Activated CD8-positive, alpha-beta memory T cell treated with anti-CD3 and anti-CD28 coated beads, Interleukin-2, amount 10 ng/mL, durations not matched to agents 7 days and 5 days (primary cell): ENCODE measurements around the gene KCNK13. TPM values are rescaled to one million over a fixed set of nuclear protein-coding genes. Genes with fewer than 3 reads are reported as not detected.
"Not testable (repeated sequence)": the region's sequence is repeated elsewhere in the genome, so short reads cannot be mapped to it uniquely, and the experiment has no call there.

Experiments used
- ATAC-seq: fragments of 150-1000 bp; cut with Tn5 transposase; one replicate; pipeline ENCODE4 v1.10.0; 2021; ENCODE audit warnings: moderate library complexity
- CTCF ChIA-PET: fragments of 350-600 bp; sonication (Branson Sonifier 250); formaldehyde crosslinking; loops from one replicate; lab custom pipeline; 2021; ENCODE audit warnings: antibody characterized with exemption; lab: Charles Lee
- DNase-seq: peaks from one replicate; pipeline ENCODE4 v3.0.0-alpha.2; 2020
- H3K27ac Mint-ChIP-seq: one replicate; pipeline ENCODE4 v1.8.0; 2021; ENCODE audit warnings: mild to moderate bottlenecking, mixed read lengths
- H3K27me3 Mint-ChIP-seq: one replicate; pipeline ENCODE4 v1.8.0; 2021; ENCODE audit warnings: mixed read lengths
- H3K36me3 Mint-ChIP-seq: one replicate; pipeline ENCODE4 v1.8.0; 2021; ENCODE audit warnings: mild to moderate bottlenecking, mixed read lengths
- H3K4me1 Mint-ChIP-seq: one replicate; pipeline ENCODE4 v1.8.0; 2021; ENCODE audit warnings: mixed read lengths
- H3K4me3 Mint-ChIP-seq: one replicate; pipeline ENCODE4 v1.8.0; 2021; ENCODE audit warnings: mild to moderate bottlenecking, moderate library complexity, mixed read lengths
- H3K9me3 Mint-ChIP-seq: one replicate; pipeline ENCODE4 v1.8.0; 2022; ENCODE audit warnings: low read depth, mixed read lengths
- total RNA-seq, 2 experiments: library from RNA; stranded (reverse); gene quantifications; one replicate each; pipeline ENCODE4 v1.2.3, GENCODE V29; 2021

The KCNK13 gene
- under 1 TPM; 0.21 to 0.23 TPM for total RNA-seq

DNA sequence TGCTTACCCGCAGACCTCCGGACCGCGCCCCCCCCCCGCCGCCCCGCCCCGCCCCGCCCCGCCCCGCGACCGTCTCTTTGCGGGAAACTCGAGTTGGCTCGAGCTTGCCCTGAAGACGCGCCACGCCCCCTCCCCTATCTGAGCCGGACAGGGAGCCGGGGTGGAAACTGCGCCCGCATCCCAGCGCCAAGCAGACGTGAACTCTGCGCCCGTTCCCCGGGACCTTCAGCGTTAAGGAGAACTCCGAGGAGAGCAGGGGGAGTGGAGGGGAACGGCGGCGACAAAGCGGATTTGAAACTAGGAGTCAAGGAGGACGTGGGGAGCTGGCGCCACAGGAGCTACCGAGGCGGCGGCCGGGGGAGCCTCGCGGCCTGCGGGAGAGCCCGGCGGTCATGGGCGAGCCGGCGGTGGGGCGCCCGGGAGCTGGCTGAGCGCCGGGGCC, at the start of gene KCNK13:
TSS of gene KCNK13 (plus strand) at position 310 of the 442 bp plus-strand sequence. CDS start 212 bp downstream, outside the sequence.
- ATAC-seq (no peak), DNase-seq (no peak)
- Mint-ChIP-seq H3K9me3 (no peaks in the 10 kb centered on the region), H3K27me3 (peaks cover 69% of the 10 kb centered on the region), H3K4me3 (peak within 1 kb of the TSS; percentile 70), H3K4me1 (peaks cover 24% of the 10 kb centered on the region), H3K27ac (no peak within 1 kb of the TSS), H3K36me3 (no peaks in the 10 kb centered on the region)
- CTCF ChIA-PET = interaction anchor here (1.0 to 1.5 kb wide), 4 partner anchors 83 to 123 kb away, joined by 4 to 8 read pairs (median 6); no protein-coding TSS in a partner anchor

DNA sequence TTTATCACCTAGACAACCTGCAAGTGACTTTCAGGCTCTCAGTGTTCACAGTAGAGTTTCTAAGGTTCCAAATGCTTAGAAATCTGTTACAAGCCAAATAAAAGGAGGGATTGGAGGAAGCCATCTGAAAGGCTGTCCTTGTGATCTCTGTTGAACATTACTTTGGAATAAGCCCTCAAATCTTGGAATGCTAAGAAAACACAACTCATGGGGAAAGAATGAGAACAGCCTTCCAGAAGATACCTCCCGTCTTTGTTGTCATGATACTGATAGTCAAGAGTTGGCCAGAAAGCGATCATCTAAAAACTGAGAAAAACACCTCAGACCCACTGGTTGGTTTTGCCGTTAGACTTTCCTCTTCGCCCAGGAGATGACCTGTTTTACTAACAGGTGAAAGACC, 44.4 kb upstream of the KCNK13 start:
- Mint-ChIP-seq H3K9me3 (peaks cover 2% of the 10 kb centered on the region), H3K27me3 (no peaks in the 10 kb centered on the region), H3K4me3 (no peak overlapping the region), H3K36me3 (peaks cover 51% of the 10 kb centered on the region), H3K27ac (no peak overlapping the region), H3K4me1 (peaks cover 4% of the 10 kb centered on the region)
- ATAC-seq (no peak), DNase-seq (no peak)
- CTCF ChIA-PET = interaction anchor here (1.5 kb wide), 1 partner anchor 78 kb away, joined by 4 read pairs; no protein-coding TSS in a partner anchor

DNA sequence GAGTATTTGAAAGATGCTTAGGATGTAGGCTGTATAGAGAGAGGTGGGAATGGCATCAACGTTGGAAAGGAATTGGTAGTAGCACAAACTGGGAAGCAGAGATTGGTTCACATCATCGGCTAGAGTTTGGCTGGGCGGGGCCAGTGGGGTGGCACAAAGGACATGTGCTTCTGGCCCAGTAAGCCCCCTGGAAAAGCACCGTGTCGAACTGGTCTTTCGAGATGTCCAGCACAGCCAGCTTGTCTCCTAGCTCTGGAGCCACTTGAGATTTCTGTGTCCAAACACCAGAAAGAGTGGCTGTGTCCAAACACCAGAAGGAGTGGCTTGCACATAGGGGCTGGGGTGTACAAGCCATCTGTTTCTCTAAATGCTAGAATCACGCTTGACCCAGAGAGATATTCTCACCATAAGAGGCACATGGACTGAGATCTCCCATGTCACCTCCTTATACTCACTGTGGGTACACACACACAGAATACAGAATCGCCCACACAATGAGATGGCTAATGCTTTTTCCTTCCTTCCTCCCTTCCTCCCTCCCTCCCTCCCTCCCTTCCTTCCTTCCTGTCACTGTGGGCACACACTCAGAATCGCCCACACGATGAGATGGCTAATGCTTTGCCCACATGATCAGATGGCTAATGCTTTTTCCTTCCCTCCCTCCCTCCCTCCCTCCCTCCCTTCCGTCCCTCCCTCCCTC, 41.8 kb upstream of the KCNK13 start:
- ATAC-seq = no peak
- Mint-ChIP-seq H3K36me3 (peaks cover 55% of the 10 kb centered on the region), H3K9me3 (no peaks in the 10 kb centered on the region), H3K27ac (no peak overlapping the region), H3K4me3 (no peak overlapping the region), H3K4me1 (peaks cover 4% of the 10 kb centered on the region), H3K27me3 (no peaks in the 10 kb centered on the region)
- CTCF ChIA-PET = no interaction called here
- DNase-seq = no peak

DNA sequence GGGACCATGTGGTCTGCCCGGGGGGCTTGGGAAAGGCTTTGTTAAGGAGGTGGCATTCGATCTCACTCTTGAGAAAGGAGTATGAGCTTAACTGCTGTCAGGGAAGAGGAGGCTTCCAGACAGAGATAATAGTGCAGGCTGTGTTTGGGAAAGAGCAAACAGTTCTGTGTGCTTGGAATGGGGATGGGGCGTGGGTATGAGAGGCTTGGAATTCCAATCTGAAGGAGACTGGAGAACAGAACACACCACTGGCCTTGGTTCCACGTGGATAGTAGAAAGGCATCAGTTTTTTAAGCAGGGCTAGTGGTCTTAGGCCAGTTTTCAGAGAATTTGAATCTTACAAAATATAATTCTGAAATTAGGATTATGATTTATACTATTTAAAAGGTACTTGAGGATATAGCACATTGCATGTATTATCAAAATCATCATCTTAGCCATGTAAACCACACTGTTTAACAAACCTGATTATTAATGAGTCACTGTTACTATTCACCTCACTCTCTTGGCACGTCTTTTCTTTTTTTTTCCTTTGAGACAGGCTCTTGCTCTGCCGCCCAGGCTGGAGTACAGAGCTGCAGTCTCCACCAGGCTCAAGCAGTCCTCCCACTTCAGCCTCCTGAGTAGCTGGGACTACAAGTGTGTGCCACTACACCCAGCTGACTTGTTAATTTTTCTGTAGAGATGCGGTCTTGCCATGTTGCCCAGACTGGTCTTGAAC, 38.5 kb upstream of the KCNK13 start:
- CTCF ChIA-PET = no interaction called here
- DNase-seq = no peak
- H3K36me3 Mint-ChIP-seq = peaks cover 55% of the 10 kb centered on the region
- no peak for ATAC-seq
- H3K4me3 Mint-ChIP-seq = no peak overlapping the region
- no peak overlapping the region for H3K27ac Mint-ChIP-seq
- H3K27me3 Mint-ChIP-seq = no peaks in the 10 kb centered on the region
- H3K9me3 Mint-ChIP-seq = no peaks in the 10 kb centered on the region
- peaks cover 4% of the 10 kb centered on the region for H3K4me1 Mint-ChIP-seq

DNA sequence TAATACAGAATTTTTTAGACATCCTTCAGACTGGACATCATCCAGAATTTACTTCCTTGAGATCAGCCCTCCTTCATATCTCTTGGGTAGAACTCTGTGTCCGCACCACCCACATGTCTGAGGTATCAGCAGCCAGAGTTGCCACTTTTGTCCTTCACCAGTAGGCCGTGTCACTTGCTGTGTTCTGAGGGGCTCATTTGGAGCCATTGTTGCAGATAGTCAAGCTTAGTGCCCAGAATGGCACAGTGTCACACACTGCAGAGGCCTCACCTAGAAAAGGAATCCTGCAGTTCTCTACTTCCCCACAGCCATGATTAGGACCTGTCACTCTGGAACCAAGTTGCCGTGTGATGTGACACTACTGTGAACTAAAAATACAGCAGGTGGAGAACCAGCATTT, 36.9 kb upstream of the KCNK13 start:
- ATAC-seq = no peak
- H3K4me3 Mint-ChIP-seq = no peak overlapping the region

DNA sequence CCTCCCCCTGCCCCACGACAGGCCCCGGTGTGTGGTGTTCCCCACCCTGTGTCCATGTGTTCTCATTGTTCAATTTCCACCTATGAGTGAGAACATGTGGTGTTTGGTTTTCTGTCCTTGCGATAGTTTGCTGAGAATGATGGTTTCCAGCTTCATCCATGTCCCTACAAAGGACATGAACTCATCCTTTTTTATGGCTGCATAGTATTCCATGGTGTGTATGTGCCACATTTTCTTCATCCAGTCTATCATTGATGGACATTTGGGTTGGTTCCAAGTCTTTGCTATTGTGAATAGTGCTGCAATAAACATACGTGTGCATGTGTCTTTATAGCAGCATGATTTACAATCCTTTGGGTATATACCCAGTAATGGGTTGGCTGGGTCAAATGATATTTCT, 35.2 kb upstream of the KCNK13 start:
- H3K9me3 Mint-ChIP-seq, H3K27me3 Mint-ChIP-seq, CTCF ChIA-PET, H3K27ac Mint-ChIP-seq, H3K4me1 Mint-ChIP-seq, DNase-seq, ATAC-seq, H3K4me3 Mint-ChIP-seq: not testable (repeated sequence)
- H3K36me3 Mint-ChIP-seq = peaks cover 51% of the 10 kb centered on the region

More for the DNA sequence above, 36.9 kb upstream of the KCNK13 start:
- Mint-ChIP-seq H3K36me3 (peaks cover 49% of the 10 kb centered on the region), H3K27ac (no peak overlapping the region), H3K9me3 (no peaks in the 10 kb centered on the region), H3K4me1 (no peaks in the 10 kb centered on the region), H3K27me3 (no peaks in the 10 kb centered on the region)
- CTCF ChIA-PET = no interaction called here
- DNase-seq = no peak

DNA sequence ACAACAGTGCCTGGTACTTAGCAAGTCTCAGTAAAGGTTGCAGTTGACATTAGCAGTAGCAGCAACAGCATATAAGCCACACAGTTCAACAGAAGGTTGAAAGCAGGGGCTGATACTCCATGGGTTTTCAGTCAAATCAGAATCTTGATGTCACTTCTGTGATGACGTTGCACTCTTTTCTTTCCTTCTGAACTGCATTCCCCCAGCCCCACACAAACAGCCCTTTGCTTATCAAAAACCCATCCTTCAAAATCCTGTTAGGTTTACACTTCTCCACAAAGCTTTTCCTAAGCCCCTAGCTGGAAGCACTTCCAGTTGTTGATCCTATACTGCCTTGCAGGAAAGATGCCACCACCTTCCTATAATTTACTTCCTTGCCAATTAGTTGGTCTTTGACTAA, 34.0 kb upstream of the KCNK13 start:
- no peak overlapping the region for H3K4me3 Mint-ChIP-seq
- no peaks in the 10 kb centered on the region for H3K9me3 Mint-ChIP-seq
- no peaks in the 10 kb centered on the region for H3K27me3 Mint-ChIP-seq
- ATAC-seq = no peak
- peaks cover 1% of the 10 kb centered on the region for H3K4me1 Mint-ChIP-seq
- H3K27ac Mint-ChIP-seq = no peak overlapping the region
- DNase-seq = no peak
- CTCF ChIA-PET = no interaction called here
- peaks cover 53% of the 10 kb centered on the region for H3K36me3 Mint-ChIP-seq

DNA sequence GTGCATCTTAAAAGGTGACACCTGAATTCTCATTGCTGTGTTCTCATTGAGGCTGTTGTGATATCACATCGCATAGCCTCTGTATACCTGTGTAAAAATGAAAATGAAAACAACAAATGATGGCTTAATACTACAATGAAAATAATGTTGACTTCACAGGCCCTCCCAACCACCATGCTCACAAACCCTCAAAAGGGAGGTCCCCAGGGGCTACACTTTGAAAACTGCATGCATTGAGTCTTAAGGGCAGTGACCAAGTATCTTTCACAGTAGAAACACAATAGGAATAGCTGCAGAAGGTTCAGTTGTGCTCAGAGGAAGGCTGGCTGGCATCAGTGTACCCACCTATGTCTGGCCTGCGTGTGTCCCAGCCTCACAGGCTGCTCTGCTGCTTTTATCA, 27.6 kb upstream of the KCNK13 start:
- no peaks in the 10 kb centered on the region for H3K27me3 Mint-ChIP-seq
- no peak for DNase-seq
- ATAC-seq = no peak
- H3K36me3 Mint-ChIP-seq = peaks cover 61% of the 10 kb centered on the region
- H3K27ac Mint-ChIP-seq = no peak overlapping the region
- H3K9me3 Mint-ChIP-seq = no peaks in the 10 kb centered on the region
- H3K4me1 Mint-ChIP-seq = peaks cover 1% of the 10 kb centered on the region
- H3K4me3 Mint-ChIP-seq = no peak overlapping the region
- CTCF ChIA-PET = no interaction called here

DNA sequence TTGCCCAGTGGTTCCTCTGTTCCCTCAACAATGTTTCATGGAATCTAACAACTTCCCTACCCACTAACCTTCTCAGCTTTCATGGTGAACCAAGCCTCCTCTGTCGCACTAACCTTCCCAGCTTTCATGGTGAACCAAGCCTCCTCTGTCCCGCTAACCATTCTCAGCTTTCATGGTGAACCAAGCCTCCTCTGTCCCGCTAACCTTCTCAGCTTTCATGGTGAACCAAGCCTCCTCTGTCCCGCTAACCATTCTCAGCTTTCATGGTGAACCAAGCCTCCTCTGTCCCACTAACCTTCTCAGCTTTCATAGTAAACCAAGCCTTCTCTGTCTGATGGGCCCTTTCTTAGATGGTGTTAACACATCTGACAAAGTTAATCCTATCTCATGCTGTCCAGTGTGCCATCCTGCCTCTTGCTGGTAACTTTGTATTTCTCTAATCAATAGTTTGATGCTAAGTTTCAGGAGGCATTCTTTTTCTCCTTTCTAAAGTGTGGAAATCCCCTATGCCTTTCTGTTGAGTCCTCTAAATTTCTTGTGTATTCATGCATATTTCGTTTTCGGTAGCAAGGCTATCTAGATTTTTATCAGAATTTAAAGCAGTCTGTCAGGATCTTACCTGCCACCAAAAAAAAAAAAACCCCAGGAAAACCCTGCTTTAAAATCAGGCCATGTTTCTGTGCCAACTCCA, 26.8 kb upstream of the KCNK13 start:
- no peaks in the 10 kb centered on the region for H3K27me3 Mint-ChIP-seq
- H3K9me3 Mint-ChIP-seq = no peaks in the 10 kb centered on the region
- DNase-seq (no peak), ATAC-seq (no peak)
- H3K4me3 Mint-ChIP-seq = no peak overlapping the region
- peaks cover 1% of the 10 kb centered on the region for H3K4me1 Mint-ChIP-seq
- H3K27ac Mint-ChIP-seq = no peak overlapping the region
- CTCF ChIA-PET = no interaction called here
- peaks cover 65% of the 10 kb centered on the region for H3K36me3 Mint-ChIP-seq

DNA sequence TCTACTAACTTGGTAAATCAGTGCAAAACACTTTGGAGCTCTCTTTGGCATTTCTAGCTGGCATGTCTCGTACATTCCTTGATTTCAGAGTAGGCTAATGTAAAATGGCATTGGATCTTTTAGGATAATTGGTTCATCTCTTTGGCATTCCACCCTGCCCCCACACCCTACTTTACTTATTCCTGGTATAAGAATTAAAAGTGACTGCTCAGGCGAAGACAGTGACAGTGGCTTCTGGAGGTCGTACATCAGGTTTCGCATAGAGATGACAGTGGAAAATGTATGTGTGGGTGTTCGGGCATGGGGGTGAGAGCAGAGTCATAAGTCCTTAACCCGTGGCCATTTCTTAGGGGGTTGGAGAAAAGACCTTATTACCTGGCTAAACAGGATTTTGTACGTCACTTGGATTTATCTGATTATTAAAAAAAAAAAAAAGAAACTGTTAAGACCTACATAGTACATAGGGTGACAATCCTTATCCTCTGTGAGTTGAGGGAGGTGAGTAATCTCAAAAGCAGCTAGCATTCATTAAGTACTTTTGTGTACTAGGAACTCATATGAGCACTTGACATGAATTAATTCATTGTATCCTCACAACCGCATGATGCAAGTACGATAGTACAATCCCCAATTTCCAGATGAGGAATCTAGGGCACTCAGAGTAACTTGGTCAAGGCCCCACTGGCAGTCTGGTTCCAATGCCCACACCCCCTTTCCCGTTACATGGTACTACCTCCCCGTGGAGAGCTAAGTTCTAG, 22.4 kb upstream of the KCNK13 start:
- H3K27ac Mint-ChIP-seq = no peak overlapping the region

DNA sequence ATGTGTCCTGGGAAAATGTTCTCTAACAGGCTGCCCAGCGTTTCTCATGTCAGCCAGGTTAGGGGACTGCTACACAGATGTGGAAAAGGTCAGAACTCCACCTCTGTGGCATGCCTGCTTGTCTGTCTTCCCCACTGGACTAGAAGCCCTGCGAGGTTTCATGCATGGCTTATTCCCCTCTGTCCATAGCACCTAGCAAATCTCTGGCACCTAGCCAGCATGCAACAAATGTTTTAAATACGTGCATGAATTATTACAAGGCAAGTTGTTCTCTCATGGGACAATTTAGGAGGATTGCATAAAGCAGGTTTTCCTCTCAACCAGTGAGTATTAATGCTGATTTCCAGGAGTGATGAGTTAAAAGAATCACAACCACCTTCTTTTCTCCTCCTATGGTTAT, 21.4 kb upstream of the KCNK13 start:
- DNase-seq = no peak
- H3K27ac Mint-ChIP-seq = no peak overlapping the region
- H3K27me3 Mint-ChIP-seq = no peaks in the 10 kb centered on the region
- no peaks in the 10 kb centered on the region for H3K4me1 Mint-ChIP-seq
- no peak overlapping the region for H3K4me3 Mint-ChIP-seq
- peaks cover 53% of the 10 kb centered on the region for H3K36me3 Mint-ChIP-seq
- no peaks in the 10 kb centered on the region for H3K9me3 Mint-ChIP-seq
- no peak for ATAC-seq
- CTCF ChIA-PET = no interaction called here

More for the DNA sequence above, 22.4 kb upstream of the KCNK13 start:
- ATAC-seq = no peak
- CTCF ChIA-PET = interaction anchor here (1.5 kb wide), 1 partner anchor 15 kb away, joined by 3 read pairs; no protein-coding TSS in a partner anchor
- no peak for DNase-seq
- Mint-ChIP-seq H3K4me1 (no peaks in the 10 kb centered on the region), H3K4me3 (no peak overlapping the region), H3K9me3 (no peaks in the 10 kb centered on the region), H3K27me3 (no peaks in the 10 kb centered on the region), H3K36me3 (peaks cover 60% of the 10 kb centered on the region)

DNA sequence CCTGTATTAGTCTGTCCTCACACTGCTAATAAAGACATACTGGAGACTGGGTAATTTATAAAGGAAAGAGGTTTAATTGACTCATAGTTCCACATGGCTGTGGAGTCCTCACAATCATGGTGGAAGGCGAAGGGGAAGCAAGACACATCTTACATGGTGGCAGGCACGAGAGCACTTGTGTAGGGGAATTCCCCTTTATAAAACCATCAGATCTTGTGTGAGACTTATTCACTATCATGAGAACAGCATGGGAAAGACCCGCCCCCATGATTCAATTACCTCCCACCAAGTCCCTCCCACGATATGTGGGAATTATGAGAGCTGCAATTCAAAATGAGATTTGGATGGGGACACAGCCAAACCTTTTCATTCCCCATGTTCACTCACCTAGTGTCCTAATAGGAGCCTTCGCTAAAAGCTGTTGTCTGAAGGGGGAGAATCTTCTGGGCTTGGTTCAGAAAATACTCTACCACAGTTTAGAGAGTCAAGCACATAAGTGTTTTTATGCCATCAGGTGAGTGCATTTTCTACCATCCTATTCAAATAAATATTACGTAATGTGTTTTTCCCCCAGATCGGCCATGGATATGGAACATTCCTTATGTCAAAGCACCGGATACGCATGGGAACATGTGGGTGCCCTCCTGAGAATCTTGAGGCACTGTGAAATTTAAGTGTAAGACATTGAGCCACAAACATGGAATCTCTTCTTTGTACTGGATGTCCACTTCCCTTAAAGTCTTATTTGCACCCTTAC, 19.1 kb upstream of the KCNK13 start:
- Mint-ChIP-seq H3K4me1 (no peaks in the 10 kb centered on the region), H3K4me3 (no peak overlapping the region), H3K27me3 (no peaks in the 10 kb centered on the region), H3K9me3 (no peaks in the 10 kb centered on the region), H3K27ac (no peak overlapping the region), H3K36me3 (peaks cover 42% of the 10 kb centered on the region)
- DNase-seq = no peak
- CTCF ChIA-PET = no interaction called here
- ATAC-seq = no peak
